ENCODE results near the gene SFMBT2. TPM values are rescaled to one million over a fixed set of nuclear protein-coding genes. Genes with fewer than 3 reads are reported as not detected.

Gene SFMBT2
- total RNA-seq, 1 donor from 2014 or later: 0.20 TPM

DNA sequence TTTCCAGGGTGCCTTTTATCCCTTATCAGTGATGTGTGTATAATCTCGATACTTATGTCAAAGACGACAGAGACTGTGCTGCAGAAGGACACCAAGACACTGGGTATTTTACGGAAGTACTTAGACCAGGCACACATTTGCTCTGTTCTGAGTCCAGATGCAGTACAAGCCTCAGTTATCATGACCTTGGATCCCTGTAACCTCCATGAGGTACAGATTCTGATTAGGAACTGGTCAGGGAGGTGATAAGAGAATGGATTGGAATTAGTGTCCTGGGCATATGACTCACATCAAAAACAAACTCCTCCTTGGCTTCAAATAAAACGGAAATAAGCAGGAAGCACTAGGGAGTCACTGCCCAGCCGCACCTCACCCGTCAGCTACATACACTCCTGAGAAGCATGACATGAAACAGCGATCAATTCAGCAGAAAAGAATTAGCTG, 146.5 kb downstream of the SFMBT2 start:
- DNase-seq (ENCODE audit: low read depth, low spot score): no peak

DNA sequence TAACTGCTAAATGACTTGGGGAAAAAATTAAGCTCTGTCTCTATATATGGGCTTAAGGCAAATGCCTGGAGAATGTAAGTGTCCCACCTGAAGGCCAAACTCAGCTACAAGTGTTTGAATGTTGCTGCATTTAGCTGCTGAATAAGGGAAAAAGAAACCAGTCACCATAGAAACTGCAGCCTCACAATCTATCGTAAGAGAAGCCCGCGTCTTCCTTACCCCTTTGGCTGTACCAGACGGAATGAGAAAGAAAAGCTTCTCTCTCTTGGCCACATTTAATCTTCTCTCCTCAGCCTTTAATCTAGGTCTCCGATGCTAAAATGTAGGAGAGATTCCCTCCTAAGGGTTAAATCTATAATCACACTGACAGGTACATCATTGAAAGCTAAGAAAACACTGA, 147.2 kb downstream of the SFMBT2 start:
- DNase-seq (ENCODE audit: low read depth, low spot score): no peak

- no peak for DNase-seq (ENCODE audit: low read depth, low spot score)
Measured at GRCh38 chr10:7261351-7261750, 149.5 kb downstream of the SFMBT2 start.

GRCh38 chr10:7260912-7261311, 149.9 kb downstream of the SFMBT2 start:
- DNase-seq (ENCODE audit: low read depth, low spot score): no peak

GRCh38 chr10:7260412-7260900, 150.4 kb downstream of the SFMBT2 start:
- no peak for DNase-seq (ENCODE audit: low read depth, low spot score)

- DNase-seq (ENCODE audit: low read depth, low spot score): no peak
Measured at GRCh38 chr10:7258948-7259523, 151.8 kb downstream of the SFMBT2 start.

DNA sequence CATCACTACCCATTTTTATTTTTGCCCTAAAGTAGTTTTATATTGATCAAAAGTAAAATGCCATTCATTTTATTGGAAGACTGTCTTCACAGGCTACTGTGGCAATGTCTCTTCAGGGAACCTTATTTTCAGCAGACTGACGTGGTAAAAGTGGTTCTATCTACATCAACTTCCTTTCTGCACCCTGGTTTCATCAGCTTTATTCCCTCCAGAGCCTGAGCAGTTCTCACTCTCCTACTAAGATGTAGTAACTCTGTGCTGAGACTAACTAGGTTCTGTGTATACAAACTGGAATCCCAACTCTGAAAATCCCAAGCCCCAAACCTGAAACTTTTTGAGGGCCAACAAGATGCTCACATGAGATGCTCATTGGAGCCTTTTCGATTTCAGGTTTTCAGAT, 155.3 kb downstream of the SFMBT2 start:
- DNase-seq (ENCODE audit: low read depth, low spot score): no peak

- no peak for DNase-seq (ENCODE audit: low read depth, low spot score)
Measured at GRCh38 chr10:7251696-7252465, 159.0 kb downstream of the SFMBT2 start.

DNA sequence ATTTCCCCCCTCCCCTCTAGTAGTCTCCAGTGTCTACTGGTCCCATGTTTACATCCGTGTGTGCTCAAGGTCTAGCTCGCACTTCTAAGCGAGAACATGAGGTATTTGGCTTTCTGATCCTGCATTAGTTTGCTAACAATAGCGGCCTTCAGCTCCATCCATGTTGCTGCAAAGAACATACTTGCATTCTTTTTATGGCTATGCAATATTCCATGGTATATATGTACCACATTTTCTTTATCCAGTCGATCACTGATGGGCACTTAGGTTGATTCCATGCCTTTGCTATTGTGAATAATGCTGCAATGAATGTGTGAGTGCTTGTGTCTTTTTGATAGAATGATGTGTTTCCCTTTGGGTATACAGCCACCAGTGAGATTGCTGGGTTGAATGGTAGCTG, 160.6 kb downstream of the SFMBT2 start:
- no peak for DNase-seq (ENCODE audit: low read depth, low spot score)

GRCh38 chr10:7248585-7249164, 162.2 kb downstream of the SFMBT2 start:
- DNase-seq (ENCODE audit: low read depth, low spot score): no peak

DNA sequence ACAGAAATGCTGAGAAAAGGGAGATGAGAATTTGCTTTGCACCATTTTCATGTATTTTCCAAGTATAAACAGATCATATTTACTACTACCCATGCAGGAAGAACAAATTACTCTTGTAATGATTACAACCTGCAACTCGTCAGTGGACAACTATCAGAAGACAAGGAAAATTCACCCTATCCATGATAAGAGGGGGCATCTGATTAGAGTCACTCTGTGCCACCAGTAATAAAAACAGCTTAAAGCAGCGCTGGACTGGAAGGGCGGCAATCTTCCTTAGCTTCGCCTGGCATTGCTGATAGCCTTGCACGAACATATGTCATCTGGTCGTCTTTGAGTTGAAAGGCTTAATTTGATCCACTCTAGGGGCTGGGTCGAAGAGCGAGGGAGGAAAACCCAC, 162.7 kb downstream of the SFMBT2 start:
- no peak for DNase-seq (ENCODE audit: low read depth, low spot score)

DNA sequence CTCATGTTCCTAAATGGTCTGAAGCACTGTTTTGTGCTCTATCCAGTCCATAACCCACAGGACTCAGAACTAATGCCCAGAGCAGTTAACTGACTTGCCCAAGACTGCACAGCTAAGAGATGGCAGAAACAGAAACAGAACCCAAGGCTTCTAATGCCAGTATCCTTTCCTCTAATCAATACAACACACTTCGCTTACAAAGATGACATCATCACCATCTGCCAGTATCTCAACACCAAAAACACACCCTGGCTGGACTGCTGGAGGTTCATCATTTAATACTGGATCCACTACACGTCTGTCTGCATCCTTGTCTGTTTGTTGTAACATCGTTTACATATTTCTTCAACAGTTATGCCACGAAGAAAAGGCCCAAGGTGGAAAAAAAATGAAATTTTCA, 165.3 kb downstream of the SFMBT2 start:
- DNase-seq (ENCODE audit: low read depth, low spot score): no peak

DNA sequence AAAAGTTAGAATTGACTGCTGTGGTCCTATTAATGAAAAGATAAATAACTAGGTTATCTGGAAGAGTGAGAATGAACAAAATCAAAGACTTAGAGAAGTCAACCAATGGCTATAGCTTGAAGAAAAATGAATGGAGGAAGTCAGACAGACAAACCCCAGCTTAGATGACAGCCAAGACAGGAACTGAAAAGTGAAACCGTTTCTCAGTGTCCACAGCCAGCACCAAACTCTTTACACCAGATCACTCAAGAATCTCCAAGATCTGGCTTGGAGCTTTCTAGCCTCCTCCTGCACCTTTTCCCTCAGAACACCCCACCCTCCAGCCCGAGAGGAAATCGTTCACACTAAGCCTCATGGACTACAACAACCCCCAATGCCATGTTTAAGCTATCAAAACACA, 167.0 kb downstream of the SFMBT2 start:
- no peak for DNase-seq (ENCODE audit: low read depth, low spot score)

GRCh38 chr10:7243139-7243538, 167.7 kb downstream of the SFMBT2 start:
- DNase-seq (ENCODE audit: low read depth, low spot score): no peak

- DNase-seq (ENCODE audit: low read depth, low spot score): no peak
Measured at GRCh38 chr10:7239312-7239985, 171.4 kb downstream of the SFMBT2 start.

DNA sequence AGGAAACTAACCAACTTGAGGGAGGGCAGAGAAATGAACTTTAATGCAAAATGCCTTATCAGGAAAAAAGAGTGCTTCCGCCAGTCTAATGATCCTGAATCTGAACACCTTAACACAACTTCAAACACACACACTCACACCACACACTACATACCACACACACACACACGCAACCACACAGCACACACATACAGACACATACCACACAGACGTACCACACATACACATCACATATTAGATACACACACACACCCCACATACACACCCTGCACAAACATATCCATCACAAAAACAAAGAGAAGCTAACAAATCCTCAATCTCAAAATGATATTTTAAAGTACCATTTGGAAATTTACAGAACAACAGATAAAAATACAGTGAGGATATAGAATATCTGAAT, 175.5 kb downstream of the SFMBT2 start:
- DNase-seq (ENCODE audit: low read depth, low spot score): no peak

DNA sequence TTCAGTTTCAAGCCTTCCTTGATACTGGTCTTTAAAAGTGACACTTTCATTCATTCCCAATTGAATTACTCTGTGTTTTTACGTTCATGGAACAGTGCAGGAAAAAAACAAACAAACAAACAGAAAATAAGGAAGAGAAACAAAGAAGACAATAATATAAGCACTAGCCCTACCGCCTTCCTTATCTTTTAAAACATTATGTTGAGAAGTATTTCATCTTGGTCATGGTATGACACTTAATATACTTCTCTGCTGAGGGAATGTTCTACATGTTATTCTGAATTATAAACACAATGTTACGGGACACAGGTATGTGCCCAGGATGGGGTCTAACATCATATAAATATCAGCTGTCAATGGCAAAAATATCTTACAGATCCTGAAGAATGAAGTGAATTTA, 176.7 kb downstream of the SFMBT2 start:
- DNase-seq (ENCODE audit: low read depth, low spot score): no peak

- DNase-seq (ENCODE audit: low read depth, low spot score): no peak
Measured at GRCh38 chr10:7233259-7233991, 177.4 kb downstream of the SFMBT2 start.

- DNase-seq (ENCODE audit: low read depth, low spot score): no peak
Measured at GRCh38 chr10:7231509-7232414, 179.1 kb downstream of the SFMBT2 start.

GRCh38 chr10:7230951-7231350, 179.9 kb downstream of the SFMBT2 start:
- DNase-seq (ENCODE audit: low read depth, low spot score): no peak
